ENCODE results near the gene POM121L2. TPM values are rescaled to one million over a fixed set of nuclear protein-coding genes. Genes with fewer than 3 reads are reported as not detected.

POM121L2 gene
- polyA plus RNA-seq, 3 donors = not detected

- WGBS (ENCODE audit: insufficient coverage) = 18% methylated on average over 9 of the region's 16 CpGs
- H2AFZ ChIP-seq (ENCODE audit: insufficient read depth, low read depth, low read length, poor library complexity, severe bottlenecking) = no peak overlapping the region
- peaks cover 5% of the 10 kb centered on the region for H3K4me1 Mint-ChIP-seq
These were observed 28.8 kb downstream of the POM121L2 start for GRCh38 chr6:27283279-27283678.

GRCh38 chr6:27281569-27281968 lies 30.5 kb downstream of the POM121L2 start:
- intact Hi-C loops (cut with micrococcal nuclease) = no loop called here
- Histone ChIP-seq H3K9me3 (replicated peaks in 1 of 2; ENCODE audit: control insufficient read depth in 1 of 2, insufficient read depth in 1 of 2, low read length in 2 of 2) (peaks cover 33 to 80% of the 10 kb centered on the region in 2 donors), H3K4me2 (replicated peaks; ENCODE audit: extremely low read depth, low read length, poor library complexity, severe bottlenecking) (no peak overlapping the region), H3K36me3 (replicated peaks in 1 of 2; ENCODE audit: control insufficient read depth in 1 of 2, insufficient read depth in 2 of 2, low read length in 2 of 2) (no peaks in the 10 kb centered on the region), H4K20me1 (ENCODE audit: insufficient read depth, low read length) (no peaks in the 10 kb centered on the region), H3K27me3 (ENCODE audit: control insufficient read depth in 2 of 2, insufficient read depth in 2 of 2, low read length in 2 of 2) (peaks cover 78 to 93% of the 10 kb centered on the region in 2 donors), H3K27ac (ENCODE audit: low read depth in 1 of 2, low read length in 2 of 2) (no peak overlapping the region), H3K4me1 (ENCODE audit: control insufficient read depth in 1 of 2, insufficient read depth in 2 of 2, low read length in 2 of 2) (no peaks in the 10 kb centered on the region), H3K4me3 (replicated peaks in 1 of 3; ENCODE audit: low read depth in 2 of 3, low read length in 3 of 3) (no peak overlapping the region), H3K79me2 (ENCODE audit: insufficient read depth, low read length) (no peaks in the 10 kb centered on the region), H3K9ac (ENCODE audit: insufficient read depth, low read length, poor library complexity, severe bottlenecking) (no peak overlapping the region), H2AFZ (ENCODE audit: insufficient read depth, low read depth, low read length, poor library complexity, severe bottlenecking) (no peak overlapping the region)
- Mint-ChIP-seq H3K4me3 (peak overlapping the region in 1 of 2 donors; percentile 79), H3K4me1 (peaks cover 5% of the 10 kb centered on the region), H3K9me3 (peaks cover 29 to 72% (median 68%) of the 10 kb centered on the region in 7 donors), H3K36me3 (peaks cover 0 to 9% of the 10 kb centered on the region in 2 donors), H3K27me3 (ENCODE audit: low read depth in 3 of 3) (peaks cover 72 to 98% (median 91%) of the 10 kb centered on the region in 3 donors), H3K27ac (no peak overlapping the region)
- DNase-seq = no peak
- no peak for TF ChIP-seq CTCF (IDR thresholded peaks at IDR 0.05)
- WGBS (ENCODE audit: insufficient coverage) = no CpG with 5 or more reads among the region's 1 CpG

More at GRCh38 chr6:27283279-27283678, 28.8 kb downstream of the POM121L2 start:
- Histone ChIP-seq H3K36me3 (replicated peaks in 1 of 2; ENCODE audit: control insufficient read depth in 1 of 2, insufficient read depth in 2 of 2, low read length in 2 of 2) (no peaks in the 10 kb centered on the region), H3K27ac (ENCODE audit: low read depth in 1 of 2, low read length in 2 of 2) (no peak overlapping the region), H3K9ac (ENCODE audit: insufficient read depth, low read length, poor library complexity, severe bottlenecking) (no peak overlapping the region), H3K4me3 (replicated peaks in 1 of 3; ENCODE audit: low read depth in 2 of 3, low read length in 3 of 3) (no peak overlapping the region), H3K9me3 (replicated peaks in 1 of 2; ENCODE audit: control insufficient read depth in 1 of 2, insufficient read depth in 1 of 2, low read length in 2 of 2) (peaks cover 26 to 83% of the 10 kb centered on the region in 2 donors), H3K4me1 (ENCODE audit: control insufficient read depth in 1 of 2, insufficient read depth in 2 of 2, low read length in 2 of 2) (no peaks in the 10 kb centered on the region), H4K20me1 (ENCODE audit: insufficient read depth, low read length) (no peaks in the 10 kb centered on the region), H3K4me2 (replicated peaks; ENCODE audit: extremely low read depth, low read length, poor library complexity, severe bottlenecking) (no peak overlapping the region), H3K79me2 (ENCODE audit: insufficient read depth, low read length) (no peaks in the 10 kb centered on the region), H3K27me3 (ENCODE audit: control insufficient read depth in 2 of 2, insufficient read depth in 2 of 2, low read length in 2 of 2) (peaks cover 88 to 94% of the 10 kb centered on the region in 2 donors)
- intact Hi-C loops (cut with micrococcal nuclease) = no loop called here
- no peak for DNase-seq
- Mint-ChIP-seq H3K4me3 (peak overlapping the region in 1 of 2 donors; percentile 76), H3K27ac (no peak overlapping the region), H3K36me3 (peaks cover 0 to 9% of the 10 kb centered on the region in 2 donors), H3K27me3 (ENCODE audit: low read depth in 3 of 3) (peaks cover 77 to 98% (median 95%) of the 10 kb centered on the region in 3 donors), H3K9me3 (peaks cover 26 to 76% (median 69%) of the 10 kb centered on the region in 7 donors)
- TF ChIP-seq CTCF (IDR thresholded peaks at IDR 0.05) = no peak
